ENCODE results near the gene RSKR. TPM values are rescaled to one million over a fixed set of nuclear protein-coding genes. Genes with fewer than 3 reads are reported as not detected.

Gene RSKR
- total RNA-seq, 1 experiment from 2014 or later: 18.9 TPM

DNA sequence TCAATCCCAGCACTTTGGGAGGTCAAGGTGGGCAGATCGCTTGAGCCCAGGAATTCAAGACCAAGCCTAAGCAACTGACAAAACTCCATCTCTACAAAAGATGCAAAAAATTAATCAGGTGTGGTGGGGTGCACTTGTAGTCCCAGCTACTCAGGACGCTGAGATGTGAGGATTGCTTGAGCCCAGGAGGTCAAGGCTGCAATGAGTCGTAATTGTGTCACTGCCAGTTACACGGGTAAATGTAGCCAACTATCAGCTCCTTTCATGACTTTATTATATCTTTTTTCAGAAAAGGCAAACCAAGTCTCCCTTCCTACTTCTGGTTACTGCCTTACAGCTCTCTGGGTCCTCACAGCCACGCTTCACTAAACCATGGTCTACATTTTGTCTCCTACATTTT is 43.8 kb upstream of the RSKR start:
- H3K4me1 ChIP-seq (ENCODE audit: control insufficient read depth in 1 of 2, insufficient read depth in 2 of 2, low read length in 2 of 2): peaks cover 5 to 9% of the 10 kb centered on the region in 2 experiments; a peak in 3 of 4 replicates
- H3K36me3 ChIP-seq (ENCODE audit: control insufficient read depth in 1 of 2, insufficient read depth in 2 of 2, low read length in 2 of 2): peaks cover 7 to 29% of the 10 kb centered on the region in 2 experiments
- POLR2A ChIA-PET: interaction anchor here (0.8 kb wide), 1 partner anchor 11 kb away, joined by 3 read pairs; no protein-coding TSS in a partner anchor
- intact Hi-C loops (cut with micrococcal nuclease): no loop called here
- CTCF ChIA-PET: interaction anchor here (1.0 kb wide), 1 partner anchor 11 kb away, joined by 3 read pairs; no protein-coding TSS in a partner anchor
- H3K27me3 ChIP-seq (ENCODE audit: insufficient read depth, low read length): no peaks in the 10 kb centered on the region
- no peak overlapping the region for H3K4me3 ChIP-seq (replicated peaks in 1 of 2; ENCODE audit: low read depth in 1 of 2, low read length in 2 of 2)
- no peak for TF ChIP-seq SP1 (IDR thresholded peaks at IDR 0.05; ENCODE audit: low read depth)
- TF ChIP-seq FOSL1 (IDR thresholded peaks at IDR 0.05; ENCODE audit: low read depth): peak; percentile 35; the same call in 1 of the 2 replicates
- no peak for TF ChIP-seq POLR2A (IDR thresholded peaks at IDR 0.05; ENCODE audit: borderline replicate concordance, extremely low read depth, insufficient read depth, insufficient read length)
- no peak for TF ChIP-seq ELF1 (IDR thresholded peaks at IDR 0.05; ENCODE audit: borderline replicate concordance, low read depth)
- no peak overlapping the region; the same call in 1 of the 2 replicates for H3K4me2 ChIP-seq (ENCODE audit: low read length)
- 0 out of 4 replicates have a peak, but pooled peaks cover 0 to 4% of the 10 kb centered on the region in 2 experiments for H3K9me3 ChIP-seq (ENCODE audit: control insufficient read depth in 1 of 2, insufficient read depth in 1 of 2, low read depth in 1 of 2, low read length in 2 of 2)
- no peak overlapping the region for H2AFZ ChIP-seq (ENCODE audit: low read depth, low read length, poor library complexity, severe bottlenecking)
- no peaks in the 10 kb centered on the region for H4K20me1 ChIP-seq (ENCODE audit: insufficient read depth)
- peaks cover 73% of the 10 kb centered on the region for H3K79me2 ChIP-seq (ENCODE audit: insufficient read depth, low read length)
- no peaks in the 10 kb centered on the region for H3K9me2 ChIP-seq (ENCODE audit: insufficient read depth)
- RAD21 ChIA-PET (ENCODE audit: low non-redundant PET in 1 of 2, low total read pairs in 2 of 2, uncharacterized antibody in 2 of 2, unreplicated experiment in 2 of 2): no interaction called here
- BruUV-seq (replicated peaks): no TSS peak
- no peak overlapping the region for H3K27ac ChIP-seq (ENCODE audit: low read depth, low read length)
- ATAC-seq (no peak), DNase-seq (ENCODE audit: low read depth, low spot score) (no peak)
- H3K9ac ChIP-seq (ENCODE audit: low read length): no peak overlapping the region

GRCh38 chr17:28655160-28655559 is 41.2 kb upstream of the RSKR start:
- intact Hi-C loops (cut with micrococcal nuclease): no loop called here
- H4K20me1 ChIP-seq (ENCODE audit: insufficient read depth): no peaks in the 10 kb centered on the region
- no peaks in the 10 kb centered on the region for H3K9me2 ChIP-seq (ENCODE audit: insufficient read depth)
- H3K27ac ChIP-seq (ENCODE audit: low read depth, low read length): no peak overlapping the region
- no peak for DNase-seq (ENCODE audit: low read depth, low spot score)
- H3K79me2 ChIP-seq (ENCODE audit: insufficient read depth, low read length): peaks cover 58% of the 10 kb centered on the region
- no TSS peak for BruUV-seq (replicated peaks)
- H3K4me1 ChIP-seq (ENCODE audit: control insufficient read depth in 1 of 2, insufficient read depth in 2 of 2, low read length in 2 of 2): peaks cover 0 to 5% of the 10 kb centered on the region in 2 experiments; a peak in 2 of 4 replicates
- POLR2A ChIA-PET: no interaction called here
- no peaks in the 10 kb centered on the region for H3K27me3 ChIP-seq (ENCODE audit: insufficient read depth, low read length)
- CTCF ChIA-PET: no interaction called here
- no peak overlapping the region for H3K9ac ChIP-seq (ENCODE audit: low read length)
- RAD21 ChIA-PET (ENCODE audit: low non-redundant PET in 1 of 2, low total read pairs in 2 of 2, uncharacterized antibody in 2 of 2, unreplicated experiment in 2 of 2): no interaction called here
- 0 out of 4 replicates have a peak, but pooled peaks cover 0 to 4% of the 10 kb centered on the region in 2 experiments for H3K9me3 ChIP-seq (ENCODE audit: control insufficient read depth in 1 of 2, insufficient read depth in 1 of 2, low read depth in 1 of 2, low read length in 2 of 2)
- H2AFZ ChIP-seq (ENCODE audit: low read depth, low read length, poor library complexity, severe bottlenecking): no peak overlapping the region
- no peak for ATAC-seq
- peaks cover 12 to 33% of the 10 kb centered on the region in 2 experiments for H3K36me3 ChIP-seq (ENCODE audit: control insufficient read depth in 1 of 2, insufficient read depth in 2 of 2, low read length in 2 of 2)
- H3K4me2 ChIP-seq (ENCODE audit: low read length): no peak overlapping the region
- TF ChIP-seq EZH2 (IDR thresholded peaks at IDR 0.05) (no peak), JUND (IDR thresholded peaks at IDR 0.05) (no peak), EZH2phosphoT487 (IDR thresholded peaks at IDR 0.05; ENCODE audit: borderline replicate concordance) (no peak), POLR2A (IDR thresholded peaks at IDR 0.05; ENCODE audit: borderline replicate concordance, extremely low read depth, insufficient read depth, insufficient read length) (no peak)
- TF ChIP-seq, protein P1, sequence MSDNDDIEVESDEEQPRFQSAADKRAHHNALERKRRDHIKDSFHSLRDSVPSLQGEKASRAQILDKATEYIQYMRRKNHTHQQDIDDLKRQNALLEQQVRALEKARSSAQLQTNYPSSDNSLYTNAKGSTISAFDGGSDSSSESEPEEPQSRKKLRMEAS (IDR thresholded peaks at IDR 0.05): no peak
- no peak overlapping the region for H3K4me3 ChIP-seq (replicated peaks in 1 of 2; ENCODE audit: low read depth in 1 of 2, low read length in 2 of 2)

All from HCT116 (cell line).